MCF 10A (cell line): Measurements from ENCODE around the gene FTSJ1. TPM values are rescaled to one million over a fixed set of nuclear protein-coding genes. Genes with fewer than 3 reads are reported as not detected.

Experiments used
- BruUV-seq: library from RNA; stranded (reverse); fragments of 400-500 nt; replicated peaks from 2 replicates; lab custom pipeline; 2021; lab: Mats Ljungman, UMichigan
- CTCF ChIA-PET: fragments of 300-600 bp; sonication (Branson Sonifier 250); formaldehyde crosslinking; extraction: SDS; loops from one replicate; lab custom pipeline; 2021; ENCODE audit warnings: antibody characterized with exemption, inconsistent platforms; lab: Yijun Ruan, JAX
- POLR2A ChIA-PET: fragments of 300-600, 350-650 bp; sonication (Branson Sonifier 250); formaldehyde crosslinking; extraction: SDS; loops from one replicate; lab custom pipeline; 2020; ENCODE audit warnings: antibody characterized with exemption, inconsistent platforms; lab: Yijun Ruan, JAX
- DNase-seq: peaks from one replicate; pipeline ENCODE4 v3.0.0-alpha.2; 2018; ENCODE audit not compliant: unreplicated experiment
- H3K27ac Mint-ChIP-seq: one replicate; pipeline ENCODE4 v1.8.0; 2022; ENCODE audit warnings: mild to moderate bottlenecking, low read depth, mixed read lengths; ENCODE audit not compliant: unreplicated experiment
- H3K27me3 Mint-ChIP-seq: one replicate; pipeline ENCODE4 v1.8.0; 2022; ENCODE audit warnings: mixed read lengths; ENCODE audit not compliant: insufficient read depth, unreplicated experiment
- H3K36me3 Mint-ChIP-seq: one replicate; pipeline ENCODE4 v1.8.0; 2022; ENCODE audit warnings: mild to moderate bottlenecking, moderate library complexity, mixed read lengths; ENCODE audit not compliant: insufficient read depth, unreplicated experiment
- H3K4me1 Mint-ChIP-seq: one replicate; pipeline ENCODE4 v1.8.0; 2022; ENCODE audit warnings: mixed read lengths; ENCODE audit not compliant: insufficient read depth, unreplicated experiment
- H3K4me3 Mint-ChIP-seq: one replicate; pipeline ENCODE4 v1.8.0; 2022; ENCODE audit warnings: mild to moderate bottlenecking, moderate library complexity, mixed read lengths; ENCODE audit not compliant: unreplicated experiment
- H3K9me3 Mint-ChIP-seq: one replicate; pipeline ENCODE4 v1.8.0; 2022; ENCODE audit warnings: mixed read lengths; ENCODE audit not compliant: unreplicated experiment
- intact Hi-C: fragments of 100-400 bp; cut with micrococcal nuclease; formaldehyde crosslinking; loops from 2 replicates; pipeline ENCODE4 v1.14.1; 2022
- total RNA-seq: library from RNA; stranded (reverse); gene quantifications from 2 replicates; pipeline ENCODE4 v1.2.3, GENCODE V29; 2022
- TF ChIP-seq, protein P1 (sequence below): fragments of 200-600 bp; IDR thresholded peaks from one replicate; pipeline ENCODE4 v1.8.0; 2022; ENCODE audit warnings: antibody characterized with exemption, mild to moderate bottlenecking; ENCODE audit not compliant: unreplicated experiment

Gene FTSJ1
- total RNA-seq, 1 experiment from 2014 or later = 107 TPM

DNA sequence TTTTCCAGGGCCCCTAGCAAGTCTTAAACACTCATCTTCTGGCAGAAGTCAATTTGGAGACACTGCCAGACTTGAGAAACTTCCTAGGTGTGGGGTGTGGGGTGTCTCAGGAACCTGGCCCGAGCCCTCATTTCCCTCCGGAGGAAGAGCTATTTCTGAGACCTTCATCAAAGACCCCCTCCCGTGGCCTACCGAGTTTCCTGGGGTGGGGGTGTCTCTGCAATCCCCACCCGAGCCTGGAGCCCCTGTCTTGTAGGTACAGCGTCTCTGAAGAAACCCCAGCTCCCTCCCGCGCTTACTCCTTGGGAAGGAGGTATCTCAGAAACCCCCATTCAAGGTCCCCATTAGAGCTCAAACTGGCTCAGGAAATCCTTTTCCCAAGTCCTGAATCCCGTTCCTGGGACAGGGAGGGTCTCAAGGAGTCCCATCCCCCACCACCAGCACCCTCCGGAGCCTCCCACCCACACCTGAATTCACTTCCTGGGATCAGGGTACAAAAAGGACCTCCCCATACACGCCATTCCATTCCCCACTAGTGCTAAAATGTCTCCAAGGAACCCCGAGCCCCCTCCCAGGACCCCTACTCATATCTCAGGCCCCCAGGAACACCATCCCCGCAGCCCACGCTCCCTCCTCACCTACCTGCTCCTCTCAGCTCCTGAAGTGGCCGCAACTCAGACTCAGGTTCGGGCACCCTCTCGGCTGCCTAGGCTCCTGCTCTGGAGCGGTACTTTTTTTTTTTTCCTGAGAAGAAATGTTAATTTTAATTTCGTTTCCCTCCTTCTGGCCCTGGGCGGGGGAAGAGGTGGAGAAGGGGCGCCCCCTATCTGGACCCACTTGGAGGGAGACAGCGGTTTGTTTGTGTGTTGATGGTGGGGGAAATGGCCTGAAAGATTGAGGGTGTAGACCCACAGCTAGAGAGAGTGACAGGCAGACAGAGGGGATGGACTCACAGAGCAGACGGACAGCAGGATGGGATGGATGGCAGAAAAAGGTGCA lies 7.0 kb upstream of the FTSJ1 start:
- Mint-ChIP-seq H3K9me3 (peaks cover 17% of the 10 kb centered on the region), H3K27ac (no peak overlapping the region), H3K27me3 (no peaks in the 10 kb centered on the region), H3K4me3 (no peak overlapping the region), H3K36me3 (peaks cover 12% of the 10 kb centered on the region), H3K4me1 (peaks cover 13% of the 10 kb centered on the region)
- CTCF ChIA-PET = interaction anchor here (0.7 kb wide), 2 partner anchors 64 to 386 kb away, joined by 3 read pairs; no protein-coding TSS in a partner anchor
- TF ChIP-seq, protein P1, sequence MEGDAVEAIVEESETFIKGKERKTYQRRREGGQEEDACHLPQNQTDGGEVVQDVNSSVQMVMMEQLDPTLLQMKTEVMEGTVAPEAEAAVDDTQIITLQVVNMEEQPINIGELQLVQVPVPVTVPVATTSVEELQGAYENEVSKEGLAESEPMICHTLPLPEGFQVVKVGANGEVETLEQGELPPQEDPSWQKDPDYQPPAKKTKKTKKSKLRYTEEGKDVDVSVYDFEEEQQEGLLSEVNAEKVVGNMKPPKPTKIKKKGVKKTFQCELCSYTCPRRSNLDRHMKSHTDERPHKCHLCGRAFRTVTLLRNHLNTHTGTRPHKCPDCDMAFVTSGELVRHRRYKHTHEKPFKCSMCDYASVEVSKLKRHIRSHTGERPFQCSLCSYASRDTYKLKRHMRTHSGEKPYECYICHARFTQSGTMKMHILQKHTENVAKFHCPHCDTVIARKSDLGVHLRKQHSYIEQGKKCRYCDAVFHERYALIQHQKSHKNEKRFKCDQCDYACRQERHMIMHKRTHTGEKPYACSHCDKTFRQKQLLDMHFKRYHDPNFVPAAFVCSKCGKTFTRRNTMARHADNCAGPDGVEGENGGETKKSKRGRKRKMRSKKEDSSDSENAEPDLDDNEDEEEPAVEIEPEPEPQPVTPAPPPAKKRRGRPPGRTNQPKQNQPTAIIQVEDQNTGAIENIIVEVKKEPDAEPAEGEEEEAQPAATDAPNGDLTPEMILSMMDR = no peak
- no TSS peak for BruUV-seq
- POLR2A ChIA-PET = no interaction called here
- intact Hi-C loops = no loop called here
- no peak for DNase-seq

DNA sequence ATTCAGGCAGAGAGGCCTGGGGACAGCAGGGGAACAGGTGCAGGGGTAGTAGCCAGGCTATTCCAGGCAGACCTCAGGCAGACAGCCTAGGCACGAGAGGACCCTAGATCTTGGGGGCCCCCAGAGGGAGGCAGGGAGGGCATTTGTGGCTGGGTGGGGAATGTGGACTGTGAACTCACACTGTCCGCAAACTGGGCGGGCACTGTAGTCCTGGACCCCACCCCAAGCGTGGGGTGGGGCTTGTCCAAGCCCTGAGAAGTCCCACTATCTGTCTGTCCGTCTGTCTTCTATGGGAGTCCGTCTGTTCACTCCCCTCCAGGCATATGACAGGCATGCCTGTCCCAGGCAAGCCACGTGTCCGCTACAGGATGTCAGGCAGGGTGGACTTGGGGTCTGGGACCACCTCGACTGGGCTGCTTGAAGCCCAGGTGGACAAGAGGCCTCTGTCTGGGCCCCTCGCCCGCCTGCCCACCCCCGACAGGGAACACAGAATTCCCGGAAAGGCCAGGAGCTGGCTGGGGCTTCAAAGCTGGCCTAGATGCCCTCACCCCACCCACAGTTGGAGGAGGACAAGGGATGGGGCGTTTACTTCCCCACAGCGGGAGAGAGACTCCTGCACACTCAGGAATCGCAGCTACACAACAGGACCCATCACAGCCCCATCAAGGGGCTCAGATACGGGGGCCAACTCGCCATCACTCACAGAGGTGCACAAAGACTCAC lies 5.7 kb upstream of the FTSJ1 start, which contains the start of gene SLC38A5:
SLC38A5 (minus strand) TSS at position 151 of the 723 bp plus-strand sequence. CDS start 2,336 bp downstream, outside the sequence.
- no peak for DNase-seq
- intact Hi-C loops = no loop called here
- ChIA-PET CTCF (interaction anchor here (0.7 kb wide), 2 partner anchors 63 to 387 kb away, joined by 3 read pairs; no protein-coding TSS in a partner anchor), POLR2A (no interaction called here)
- H3K4me3 Mint-ChIP-seq = no peak within 1 kb of the TSS
- no peak within 1 kb of the TSS for H3K27ac Mint-ChIP-seq
- H3K4me1 Mint-ChIP-seq = peaks cover 6% of the 10 kb centered on the region
- H3K27me3 Mint-ChIP-seq = no peaks in the 10 kb centered on the region
- TF ChIP-seq, protein P1 = no peak
- peaks cover 12% of the 10 kb centered on the region for H3K36me3 Mint-ChIP-seq
- peaks cover 14% of the 10 kb centered on the region for H3K9me3 Mint-ChIP-seq
- no TSS peak for BruUV-seq

DNA sequence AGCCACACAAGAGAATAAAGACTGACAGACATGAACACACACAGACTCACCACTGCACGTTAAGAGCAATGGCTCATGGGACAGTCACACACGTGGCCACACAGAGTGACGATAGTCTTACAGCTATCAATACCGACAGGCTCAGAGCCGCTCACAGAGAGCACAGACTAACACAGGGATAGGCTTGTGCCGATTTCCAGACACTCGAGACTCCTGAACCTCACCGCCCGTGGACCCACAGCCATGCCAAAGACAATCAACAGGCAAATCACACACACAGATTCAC lies 5.2 kb upstream of the FTSJ1 start:
- no peak for DNase-seq
- TF ChIP-seq, protein P1 = no peak
- no peak overlapping the region for H3K27ac Mint-ChIP-seq
- ChIA-PET CTCF (no interaction called here), POLR2A (no interaction called here)
- no peak overlapping the region for H3K4me3 Mint-ChIP-seq
- H3K36me3 Mint-ChIP-seq = peaks cover 9% of the 10 kb centered on the region
- H3K9me3 Mint-ChIP-seq = peaks cover 9% of the 10 kb centered on the region
- H3K27me3 Mint-ChIP-seq = no peaks in the 10 kb centered on the region
- intact Hi-C loops = no loop called here
- no TSS peak for BruUV-seq
- H3K4me1 Mint-ChIP-seq = peaks cover 4% of the 10 kb centered on the region

DNA sequence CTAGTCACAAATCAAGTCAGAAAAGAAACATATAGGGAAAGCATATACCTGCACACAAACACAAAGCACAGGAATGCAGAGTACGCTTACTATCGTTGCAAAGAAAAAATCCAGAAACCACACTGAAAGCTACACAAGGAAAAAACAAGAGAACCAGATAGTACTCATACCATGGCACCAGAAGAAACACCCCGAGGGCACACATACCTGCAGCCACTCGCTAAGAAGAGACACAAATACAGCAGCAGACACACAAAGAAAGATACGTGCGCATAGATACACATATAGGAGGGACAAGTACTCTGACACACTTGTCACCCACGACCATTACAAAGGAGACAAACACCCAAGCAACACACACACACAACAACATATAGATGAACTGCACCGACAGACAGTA lies 4.5 kb upstream of the FTSJ1 start:
- peaks cover 5% of the 10 kb centered on the region for H3K36me3 Mint-ChIP-seq
- no TSS peak for BruUV-seq
- no peak overlapping the region for H3K27ac Mint-ChIP-seq
- DNase-seq = no peak
- TF ChIP-seq, protein P1 = no peak
- no peaks in the 10 kb centered on the region for H3K27me3 Mint-ChIP-seq
- intact Hi-C loops = no loop called here
- peaks cover 8% of the 10 kb centered on the region for H3K9me3 Mint-ChIP-seq
- peaks cover 4% of the 10 kb centered on the region for H3K4me1 Mint-ChIP-seq
- ChIA-PET CTCF (no interaction called here), POLR2A (no interaction called here)
- H3K4me3 Mint-ChIP-seq = no peak overlapping the region
